ENCODE results near the gene TIMP2. TPM values are rescaled to one million over a fixed set of nuclear protein-coding genes. Genes with fewer than 3 reads are reported as not detected.

TIMP2 gene
- total and polyA plus RNA-seq, 2 experiments from 2014 or later = 10.6 to 22.5 TPM

DNA sequence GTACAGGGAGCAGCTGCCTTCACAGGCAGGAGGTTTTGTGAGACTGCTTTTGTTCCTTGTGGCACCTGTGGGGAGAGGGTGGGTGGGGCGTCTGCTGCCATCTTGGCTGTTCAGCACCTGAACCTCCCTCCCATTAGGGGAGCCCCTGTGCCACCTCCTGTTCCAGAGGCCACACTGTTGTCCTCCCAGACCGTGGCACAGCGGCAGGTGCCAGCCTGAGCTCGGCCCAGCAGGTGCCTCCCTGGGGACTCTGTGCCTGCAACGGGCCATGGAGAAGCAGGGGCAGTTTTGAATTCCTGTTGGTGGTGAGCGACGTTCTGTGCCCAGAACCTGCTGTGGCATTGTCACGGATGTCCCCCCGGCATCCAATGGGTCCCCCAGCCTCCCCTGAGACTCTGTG is 44.7 kb upstream of the TIMP2 start (continued):
- TF ChIP-seq, protein P1, sequence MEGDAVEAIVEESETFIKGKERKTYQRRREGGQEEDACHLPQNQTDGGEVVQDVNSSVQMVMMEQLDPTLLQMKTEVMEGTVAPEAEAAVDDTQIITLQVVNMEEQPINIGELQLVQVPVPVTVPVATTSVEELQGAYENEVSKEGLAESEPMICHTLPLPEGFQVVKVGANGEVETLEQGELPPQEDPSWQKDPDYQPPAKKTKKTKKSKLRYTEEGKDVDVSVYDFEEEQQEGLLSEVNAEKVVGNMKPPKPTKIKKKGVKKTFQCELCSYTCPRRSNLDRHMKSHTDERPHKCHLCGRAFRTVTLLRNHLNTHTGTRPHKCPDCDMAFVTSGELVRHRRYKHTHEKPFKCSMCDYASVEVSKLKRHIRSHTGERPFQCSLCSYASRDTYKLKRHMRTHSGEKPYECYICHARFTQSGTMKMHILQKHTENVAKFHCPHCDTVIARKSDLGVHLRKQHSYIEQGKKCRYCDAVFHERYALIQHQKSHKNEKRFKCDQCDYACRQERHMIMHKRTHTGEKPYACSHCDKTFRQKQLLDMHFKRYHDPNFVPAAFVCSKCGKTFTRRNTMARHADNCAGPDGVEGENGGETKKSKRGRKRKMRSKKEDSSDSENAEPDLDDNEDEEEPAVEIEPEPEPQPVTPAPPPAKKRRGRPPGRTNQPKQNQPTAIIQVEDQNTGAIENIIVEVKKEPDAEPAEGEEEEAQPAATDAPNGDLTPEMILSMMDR (conservative IDR thresholded peaks at IDR 0.05; ENCODE audit: low read depth in 2 of 2) = no peak
- TF ChIP-seq, protein P2, sequence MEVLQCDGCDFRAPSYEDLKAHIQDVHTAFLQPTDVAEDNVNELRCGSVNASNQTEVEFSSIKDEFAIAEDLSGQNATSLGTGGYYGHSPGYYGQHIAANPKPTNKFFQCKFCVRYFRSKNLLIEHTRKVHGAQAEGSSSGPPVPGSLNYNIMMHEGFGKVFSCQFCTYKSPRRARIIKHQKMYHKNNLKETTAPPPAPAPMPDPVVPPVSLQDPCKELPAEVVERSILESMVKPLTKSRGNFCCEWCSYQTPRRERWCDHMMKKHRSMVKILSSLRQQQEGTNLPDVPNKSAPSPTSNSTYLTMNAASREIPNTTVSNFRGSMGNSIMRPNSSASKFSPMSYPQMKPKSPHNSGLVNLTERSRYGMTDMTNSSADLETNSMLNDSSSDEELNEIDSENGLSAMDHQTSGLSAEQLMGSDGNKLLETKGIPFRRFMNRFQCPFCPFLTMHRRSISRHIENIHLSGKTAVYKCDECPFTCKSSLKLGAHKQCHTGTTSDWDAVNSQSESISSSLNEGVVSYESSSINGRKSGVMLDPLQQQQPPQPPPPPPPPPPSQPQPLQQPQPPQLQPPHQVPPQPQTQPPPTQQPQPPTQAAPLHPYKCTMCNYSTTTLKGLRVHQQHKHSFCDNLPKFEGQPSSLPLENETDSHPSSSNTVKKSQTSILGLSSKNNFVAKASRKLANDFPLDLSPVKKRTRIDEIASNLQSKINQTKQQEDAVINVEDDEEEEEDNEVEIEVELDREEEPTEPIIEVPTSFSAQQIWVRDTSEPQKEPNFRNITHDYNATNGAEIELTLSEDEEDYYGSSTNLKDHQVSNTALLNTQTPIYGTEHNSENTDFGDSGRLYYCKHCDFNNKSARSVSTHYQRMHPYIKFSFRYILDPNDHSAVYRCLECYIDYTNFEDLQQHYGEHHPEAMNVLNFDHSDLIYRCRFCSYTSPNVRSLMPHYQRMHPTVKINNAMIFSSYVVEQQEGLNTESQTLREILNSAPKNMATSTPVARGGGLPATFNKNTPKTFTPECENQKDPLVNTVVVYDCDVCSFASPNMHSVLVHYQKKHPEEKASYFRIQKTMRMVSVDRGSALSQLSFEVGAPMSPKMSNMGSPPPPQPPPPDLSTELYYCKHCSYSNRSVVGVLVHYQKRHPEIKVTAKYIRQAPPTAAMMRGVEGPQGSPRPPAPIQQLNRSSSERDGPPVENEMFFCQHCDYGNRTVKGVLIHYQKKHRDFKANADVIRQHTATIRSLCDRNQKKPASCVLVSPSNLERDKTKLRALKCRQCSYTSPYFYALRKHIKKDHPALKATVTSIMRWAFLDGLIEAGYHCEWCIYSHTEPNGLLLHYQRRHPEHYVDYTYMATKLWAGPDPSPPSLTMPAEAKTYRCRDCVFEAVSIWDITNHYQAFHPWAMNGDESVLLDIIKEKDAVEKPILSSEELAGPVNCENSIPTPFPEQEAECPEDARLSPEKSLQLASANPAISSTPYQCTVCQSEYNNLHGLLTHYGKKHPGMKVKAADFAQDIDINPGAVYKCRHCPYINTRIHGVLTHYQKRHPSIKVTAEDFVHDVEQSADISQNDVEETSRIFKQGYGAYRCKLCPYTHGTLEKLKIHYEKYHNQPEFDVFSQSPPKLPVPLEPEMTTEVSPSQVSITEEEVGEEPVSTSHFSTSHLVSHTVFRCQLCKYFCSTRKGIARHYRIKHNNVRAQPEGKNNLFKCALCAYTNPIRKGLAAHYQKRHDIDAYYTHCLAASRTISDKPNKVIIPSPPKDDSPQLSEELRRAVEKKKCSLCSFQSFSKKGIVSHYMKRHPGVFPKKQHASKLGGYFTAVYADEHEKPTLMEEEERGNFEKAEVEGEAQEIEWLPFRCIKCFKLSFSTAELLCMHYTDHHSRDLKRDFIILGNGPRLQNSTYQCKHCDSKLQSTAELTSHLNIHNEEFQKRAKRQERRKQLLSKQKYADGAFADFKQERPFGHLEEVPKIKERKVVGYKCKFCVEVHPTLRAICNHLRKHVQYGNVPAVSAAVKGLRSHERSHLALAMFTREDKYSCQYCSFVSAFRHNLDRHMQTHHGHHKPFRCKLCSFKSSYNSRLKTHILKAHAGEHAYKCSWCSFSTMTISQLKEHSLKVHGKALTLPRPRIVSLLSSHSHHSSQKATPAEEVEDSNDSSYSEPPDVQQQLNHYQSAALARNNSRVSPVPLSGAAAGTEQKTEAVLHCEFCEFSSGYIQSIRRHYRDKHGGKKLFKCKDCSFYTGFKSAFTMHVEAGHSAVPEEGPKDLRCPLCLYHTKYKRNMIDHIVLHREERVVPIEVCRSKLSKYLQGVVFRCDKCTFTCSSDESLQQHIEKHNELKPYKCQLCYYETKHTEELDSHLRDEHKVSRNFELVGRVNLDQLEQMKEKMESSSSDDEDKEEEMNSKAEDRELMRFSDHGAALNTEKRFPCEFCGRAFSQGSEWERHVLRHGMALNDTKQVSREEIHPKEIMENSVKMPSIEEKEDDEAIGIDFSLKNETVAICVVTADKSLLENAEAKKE (CRISPR knock-in tag; IDR thresholded peaks at IDR 0.05) = no peak
- no peak for TF ChIP-seq ZNF331 (CRISPR knock-in tag; IDR thresholded peaks at IDR 0.05; ENCODE audit: low read depth)
- TF ChIP-seq EZH2phosphoT487 (IDR thresholded peaks at IDR 0.05; ENCODE audit: unreplicated experiment) = no peak

DNA sequence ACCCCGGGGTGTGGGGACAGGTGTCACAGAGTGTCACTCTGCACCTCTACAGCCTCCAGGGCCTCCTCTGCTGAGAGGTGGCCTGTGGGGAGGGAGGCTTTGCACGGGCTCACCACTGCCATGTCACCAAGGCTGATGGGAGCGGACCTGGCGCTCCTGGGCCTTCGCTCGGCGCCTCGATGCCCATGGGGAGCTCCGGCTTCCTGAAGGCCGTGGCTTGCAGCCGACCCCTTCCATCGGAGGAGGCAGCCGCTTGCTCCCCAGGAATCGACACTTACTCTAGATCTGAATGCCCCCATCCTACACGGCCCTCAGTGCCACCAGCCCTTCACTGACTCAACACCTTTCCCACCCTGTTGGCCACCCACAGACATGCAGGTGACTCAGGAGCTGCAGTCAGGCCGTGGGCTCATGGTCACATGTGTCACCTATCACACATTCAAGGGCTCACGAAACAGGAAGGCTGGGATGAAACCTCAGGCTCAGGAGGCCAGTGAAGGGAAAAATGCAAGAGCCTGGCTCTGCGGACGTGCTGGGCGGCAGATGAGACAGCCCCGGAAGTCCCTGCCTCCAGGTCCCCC is 42.7 kb upstream of the TIMP2 start:
- Mint-ChIP-seq H3K36me3 (ENCODE audit: low read depth) (peaks cover 7% of the 10 kb centered on the region), H3K9me3 (no peaks in the 10 kb centered on the region), H3K27ac (no peak overlapping the region), H3K27me3 (ENCODE audit: insufficient read depth, low read depth, poor library complexity) (peaks cover 16% of the 10 kb centered on the region), H3K4me3 (no peak overlapping the region), H3K4me1 (peaks cover 9% of the 10 kb centered on the region)
- Histone ChIP-seq H3K27ac (ENCODE audit: low read depth) (no peak overlapping the region), H3K9me2 (ENCODE audit: insufficient read depth) (no peaks in the 10 kb centered on the region), H3K27me3 (ENCODE audit: insufficient read depth) (no peaks in the 10 kb centered on the region), H3K4me3 (no peak overlapping the region), H4K20me1 (replicated peaks; ENCODE audit: insufficient read depth) (no peaks in the 10 kb centered on the region), H3K4me2 (no peak overlapping the region), H3K4me1 (ENCODE audit: insufficient read depth) (no peaks in the 10 kb centered on the region), H2AFZ (no peak overlapping the region), H3K36me3 (ENCODE audit: insufficient read depth) (no peaks in the 10 kb centered on the region), H3K79me2 (replicated peaks; ENCODE audit: insufficient read depth) (no peaks in the 10 kb centered on the region), H3F3A (replicated peaks; ENCODE audit: low read depth) (0 out of 2 replicates have a peak, but pooled peaks cover 4% of the 10 kb centered on the region)
- no peak for DNase-seq (ENCODE audit: low spot score)
- TF ChIP-seq NANOG (IDR thresholded peaks at IDR 0.05; ENCODE audit: borderline replicate concordance) = no peak
- no peak for TF ChIP-seq EZH2 (IDR thresholded peaks at IDR 0.05; ENCODE audit: low read depth, unreplicated experiment)
- no peak for ATAC-seq

All from GM23338 (cell line).